ENCODE measurements around the gene RGS16.

DNA sequence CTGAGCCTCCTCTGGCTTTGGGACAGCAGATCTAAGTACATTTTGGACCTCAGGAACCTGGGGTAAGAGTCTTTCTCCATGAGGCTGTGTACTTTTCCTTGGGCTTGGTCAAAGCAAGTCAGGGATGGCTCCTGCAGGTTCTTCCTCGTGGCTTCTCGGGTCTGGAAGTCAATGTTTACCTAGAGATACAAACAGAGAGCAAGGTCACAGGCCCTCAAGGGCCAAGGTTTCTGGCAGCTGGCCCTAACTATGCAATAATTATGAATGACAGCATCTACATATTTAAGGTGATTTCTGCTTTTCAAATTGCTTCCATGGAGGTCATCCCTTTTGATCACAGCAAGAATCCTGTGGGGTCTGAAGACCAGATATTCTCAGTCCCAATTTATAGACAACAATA is 42.5 kb upstream of the RGS16 start:
- no peak for TF ChIP-seq POLR2AphosphoS5 (IDR thresholded peaks at IDR 0.05)
- TF ChIP-seq, protein P1, sequence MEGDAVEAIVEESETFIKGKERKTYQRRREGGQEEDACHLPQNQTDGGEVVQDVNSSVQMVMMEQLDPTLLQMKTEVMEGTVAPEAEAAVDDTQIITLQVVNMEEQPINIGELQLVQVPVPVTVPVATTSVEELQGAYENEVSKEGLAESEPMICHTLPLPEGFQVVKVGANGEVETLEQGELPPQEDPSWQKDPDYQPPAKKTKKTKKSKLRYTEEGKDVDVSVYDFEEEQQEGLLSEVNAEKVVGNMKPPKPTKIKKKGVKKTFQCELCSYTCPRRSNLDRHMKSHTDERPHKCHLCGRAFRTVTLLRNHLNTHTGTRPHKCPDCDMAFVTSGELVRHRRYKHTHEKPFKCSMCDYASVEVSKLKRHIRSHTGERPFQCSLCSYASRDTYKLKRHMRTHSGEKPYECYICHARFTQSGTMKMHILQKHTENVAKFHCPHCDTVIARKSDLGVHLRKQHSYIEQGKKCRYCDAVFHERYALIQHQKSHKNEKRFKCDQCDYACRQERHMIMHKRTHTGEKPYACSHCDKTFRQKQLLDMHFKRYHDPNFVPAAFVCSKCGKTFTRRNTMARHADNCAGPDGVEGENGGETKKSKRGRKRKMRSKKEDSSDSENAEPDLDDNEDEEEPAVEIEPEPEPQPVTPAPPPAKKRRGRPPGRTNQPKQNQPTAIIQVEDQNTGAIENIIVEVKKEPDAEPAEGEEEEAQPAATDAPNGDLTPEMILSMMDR (IDR thresholded peaks at IDR 0.05), result no peak

All from prostate gland (tissue), 2 donors.